ENCODE results near the gene WWOX. TPM values are rescaled to one million over a fixed set of nuclear protein-coding genes. Genes with fewer than 3 reads are reported as not detected.
A peak's percentile ranks its signal among the peaks of the same experiment; 100 is the strongest.

WWOX gene
- total and polyA plus RNA-seq, 2 of the 13 experiments (the other 11 are each of a cell fraction or from before 2014, with no cell fraction given) = 9.1 to 37.4 TPM

DNA sequence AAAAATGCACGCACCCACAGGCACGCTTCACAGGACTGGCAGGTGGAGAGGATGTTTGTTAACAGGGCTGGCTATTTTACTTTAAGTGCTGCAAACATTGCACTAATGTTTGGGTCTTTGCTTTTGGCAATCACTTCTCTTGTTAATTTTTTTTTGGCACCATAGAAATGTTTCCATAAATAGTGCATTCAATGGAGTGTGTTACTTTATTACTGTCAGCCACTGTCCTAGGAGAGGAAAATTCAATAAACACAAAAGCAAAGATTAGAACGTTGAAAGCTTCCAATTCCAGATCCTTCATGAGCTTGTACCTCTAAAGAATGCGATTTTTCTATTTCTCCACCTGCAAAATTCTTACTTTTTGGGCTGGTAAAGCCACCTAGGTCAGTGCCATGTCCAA is 743.5 kb downstream of the WWOX start (continued):
- TF ChIP-seq RAD51 (IDR thresholded peaks at IDR 0.05; ENCODE audit: borderline replicate concordance) (no peak), TBL1XR1 (IDR thresholded peaks at IDR 0.05; ENCODE audit: borderline replicate concordance, low read length, partially characterized antibody) (no peak), HOXA7 (CRISPR knock-in tag; IDR thresholded peaks at IDR 0.05) (no peak), KAT8 (CRISPR knock-in tag; IDR thresholded peaks at IDR 0.05) (no peak)

- H4K20me1 ChIP-seq (ENCODE audit: insufficient read depth, low read length) = no peaks in the 10 kb centered on the region
- ChIA-PET CTCF (ENCODE audit: low intra/inter-chr PET ratio, low total read pairs) (no interaction called here), POLR2A (no interaction called here)
- H3K4me2 ChIP-seq (ENCODE audit: low read depth, low read length) = no peak overlapping the region
- H3K36me3 ChIP-seq (replicated peaks in 1 of 2; ENCODE audit: control insufficient read depth in 1 of 2, insufficient read depth in 2 of 2, low read length in 2 of 2) = no peaks in the 10 kb centered on the region
- no peak overlapping the region for H3K9ac ChIP-seq (ENCODE audit: insufficient read depth, low read depth, low read length)
- no peaks in the 10 kb centered on the region for H3K27me3 ChIP-seq (ENCODE audit: control insufficient read depth in 1 of 2, insufficient read depth in 2 of 2, low read length in 2 of 2)
- intact Hi-C loops (cut with micrococcal nuclease; ENCODE audit: unreplicated experiment) = no loop called here
- H2AFZ ChIP-seq (ENCODE audit: low read length) = no peak overlapping the region
- no peak for TF ChIP-seq ZNF549 (CRISPR knock-in tag; IDR thresholded peaks at IDR 0.05)
- no peak for TF ChIP-seq ZNF724P (CRISPR knock-in tag; IDR thresholded peaks at IDR 0.05; ENCODE audit: borderline replicate concordance)
- TF ChIP-seq PLRG1 (conservative IDR thresholded peaks at IDR 0.05) = no peak
- H3K9me3 ChIP-seq (ENCODE audit: low read length) = no peaks in the 10 kb centered on the region
- no peak overlapping the region for H3K4me3 ChIP-seq (replicated peaks in 1 of 3; ENCODE audit: insufficient read depth in 1 of 3, low read depth in 2 of 3, low read length in 3 of 3)
- WGBS (ENCODE audit: low lambda C conversion rate) = 85% methylated on average over 5 of the region's 5 CpGs
- no TSS peak for BruUV-seq (replicated peaks)
- H3K4me1 ChIP-seq (ENCODE audit: insufficient read depth, low read length) = peaks cover 9% of the 10 kb centered on the region
- ATAC-seq (no peak), FAIRE-seq (no peak), DNase-seq (ENCODE audit: low spot score) (no peak)
- no peak overlapping the region for H3K27ac ChIP-seq (ENCODE audit: extremely low read length, insufficient read depth, low read length)
- H3K79me2 ChIP-seq (ENCODE audit: insufficient read depth, low read length) = no peaks in the 10 kb centered on the region
- in situ Hi-C loops (cut with HindIII; ENCODE audit: extremely low pct_ligation_motif_present, low pct_unique_long_range_greater_than_20kb) = no loop called here
These were observed 744.5 kb downstream of the WWOX start for GRCh38 chr16:78843978-78844377.

DNA sequence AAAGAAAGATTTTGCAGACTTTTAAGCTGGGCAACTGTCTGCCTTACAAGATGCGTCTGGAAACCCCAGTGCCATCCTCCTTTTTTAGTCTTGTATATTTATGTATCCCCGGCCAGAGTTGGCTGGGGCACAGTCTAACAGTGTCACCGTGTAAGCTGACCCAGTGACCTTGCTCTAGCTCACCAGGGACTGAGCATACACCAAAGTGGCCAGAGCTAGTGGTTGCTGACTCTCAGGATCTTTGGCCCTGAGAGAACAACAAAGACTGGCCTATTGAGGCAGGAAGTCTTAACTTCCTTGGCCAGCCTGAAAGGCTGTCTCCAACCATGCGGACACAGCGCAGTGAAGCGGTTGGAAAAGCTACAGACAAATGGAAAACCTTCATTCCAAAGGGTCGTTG is 745.2 kb downstream of the WWOX start:
- 38% methylated on average over 7 of the region's 7 CpGs for WGBS (ENCODE audit: low lambda C conversion rate)
- Histone ChIP-seq H3K9me3 (ENCODE audit: low read length) (no peaks in the 10 kb centered on the region), H4K20me1 (ENCODE audit: insufficient read depth, low read length) (no peaks in the 10 kb centered on the region), H3K4me3 (replicated peaks in 1 of 3; ENCODE audit: insufficient read depth in 1 of 3, low read depth in 2 of 3, low read length in 3 of 3) (no peak overlapping the region), H3K27me3 (ENCODE audit: control insufficient read depth in 1 of 2, insufficient read depth in 2 of 2, low read length in 2 of 2) (no peaks in the 10 kb centered on the region), H3K36me3 (replicated peaks in 1 of 2; ENCODE audit: control insufficient read depth in 1 of 2, insufficient read depth in 2 of 2, low read length in 2 of 2) (no peaks in the 10 kb centered on the region), H3K9ac (ENCODE audit: insufficient read depth, low read depth, low read length) (no peak overlapping the region), H3K27ac (ENCODE audit: extremely low read length, insufficient read depth, low read length) (no peak overlapping the region), H2AFZ (ENCODE audit: low read length) (no peak overlapping the region), H3K4me1 (ENCODE audit: insufficient read depth, low read length) (peaks cover 9% of the 10 kb centered on the region), H3K4me2 (ENCODE audit: low read depth, low read length) (no peak overlapping the region; the same call in 1 of the 2 replicates), H3K79me2 (ENCODE audit: insufficient read depth, low read length) (no peaks in the 10 kb centered on the region)
- ChIA-PET CTCF (ENCODE audit: low intra/inter-chr PET ratio, low total read pairs) (no interaction called here), POLR2A (no interaction called here)
- DNase-seq (ENCODE audit: low spot score) = no peak
- ATAC-seq = peak; percentile 100
- FAIRE-seq = peak; percentile 4
- in situ Hi-C loops (cut with HindIII; ENCODE audit: extremely low pct_ligation_motif_present, low pct_unique_long_range_greater_than_20kb) = no loop called here
- intact Hi-C loops (cut with micrococcal nuclease; ENCODE audit: unreplicated experiment) = no loop called here
- no TSS peak for BruUV-seq (replicated peaks)
- TF ChIP-seq ZNF792 (CRISPR knock-in tag; IDR thresholded peaks at IDR 0.05) (peak; percentile 42; the same call in 1 of the 2 replicates), MIER3 (CRISPR knock-in tag; IDR thresholded peaks at IDR 0.05; ENCODE audit: borderline replicate concordance) (no peak), NR2F6 (IDR thresholded peaks at IDR 0.05) (peak; percentile 41), NR2F6 (CRISPR knock-in tag; IDR thresholded peaks at IDR 0.05) (peak; percentile 70), POGZ (CRISPR knock-in tag; IDR thresholded peaks at IDR 0.05) (peak; percentile 47; the same call in 1 of the 2 replicates), ZFP82 (CRISPR knock-in tag; IDR thresholded peaks at IDR 0.05; ENCODE audit: borderline replicate concordance) (no peak), ZNF775 (CRISPR knock-in tag; IDR thresholded peaks at IDR 0.05; ENCODE audit: borderline replicate concordance) (no peak), RBM22 (optimal IDR thresholded peaks at IDR 0.05; ENCODE audit: low read length) (no peak), ZNF30 (CRISPR knock-in tag; IDR thresholded peaks at IDR 0.05) (no peak), ZSCAN21 (CRISPR knock-in tag; IDR thresholded peaks at IDR 0.05; ENCODE audit: borderline replicate concordance) (no peak), ESRRA (CRISPR knock-in tag; IDR thresholded peaks at IDR 0.05; ENCODE audit: low read depth) (peak; percentile 76; the same call in 1 of the 2 replicates), XBP1 (CRISPR knock-in tag; IDR thresholded peaks at IDR 0.05) (no peak)
- TF ChIP-seq, protein P1, sequence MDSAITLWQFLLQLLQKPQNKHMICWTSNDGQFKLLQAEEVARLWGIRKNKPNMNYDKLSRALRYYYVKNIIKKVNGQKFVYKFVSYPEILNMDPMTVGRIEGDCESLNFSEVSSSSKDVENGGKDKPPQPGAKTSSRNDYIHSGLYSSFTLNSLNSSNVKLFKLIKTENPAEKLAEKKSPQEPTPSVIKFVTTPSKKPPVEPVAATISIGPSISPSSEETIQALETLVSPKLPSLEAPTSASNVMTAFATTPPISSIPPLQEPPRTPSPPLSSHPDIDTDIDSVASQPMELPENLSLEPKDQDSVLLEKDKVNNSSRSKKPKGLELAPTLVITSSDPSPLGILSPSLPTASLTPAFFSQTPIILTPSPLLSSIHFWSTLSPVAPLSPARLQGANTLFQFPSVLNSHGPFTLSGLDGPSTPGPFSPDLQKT (CRISPR knock-in tag; IDR thresholded peaks at IDR 0.05; ENCODE audit: borderline replicate concordance) = no peak
